GM21381 (cell line): ENCODE data around the gene ISCA1.

Source experiments
- ATAC-seq: cut with Tn5 transposase; IDR thresholded peaks from one replicate; pipeline ENCODE4 v1.9.1; 2021; ENCODE audit warnings: mild to moderate bottlenecking, moderate library complexity; ENCODE audit not compliant: unreplicated experiment

Gene ISCA1

DNA sequence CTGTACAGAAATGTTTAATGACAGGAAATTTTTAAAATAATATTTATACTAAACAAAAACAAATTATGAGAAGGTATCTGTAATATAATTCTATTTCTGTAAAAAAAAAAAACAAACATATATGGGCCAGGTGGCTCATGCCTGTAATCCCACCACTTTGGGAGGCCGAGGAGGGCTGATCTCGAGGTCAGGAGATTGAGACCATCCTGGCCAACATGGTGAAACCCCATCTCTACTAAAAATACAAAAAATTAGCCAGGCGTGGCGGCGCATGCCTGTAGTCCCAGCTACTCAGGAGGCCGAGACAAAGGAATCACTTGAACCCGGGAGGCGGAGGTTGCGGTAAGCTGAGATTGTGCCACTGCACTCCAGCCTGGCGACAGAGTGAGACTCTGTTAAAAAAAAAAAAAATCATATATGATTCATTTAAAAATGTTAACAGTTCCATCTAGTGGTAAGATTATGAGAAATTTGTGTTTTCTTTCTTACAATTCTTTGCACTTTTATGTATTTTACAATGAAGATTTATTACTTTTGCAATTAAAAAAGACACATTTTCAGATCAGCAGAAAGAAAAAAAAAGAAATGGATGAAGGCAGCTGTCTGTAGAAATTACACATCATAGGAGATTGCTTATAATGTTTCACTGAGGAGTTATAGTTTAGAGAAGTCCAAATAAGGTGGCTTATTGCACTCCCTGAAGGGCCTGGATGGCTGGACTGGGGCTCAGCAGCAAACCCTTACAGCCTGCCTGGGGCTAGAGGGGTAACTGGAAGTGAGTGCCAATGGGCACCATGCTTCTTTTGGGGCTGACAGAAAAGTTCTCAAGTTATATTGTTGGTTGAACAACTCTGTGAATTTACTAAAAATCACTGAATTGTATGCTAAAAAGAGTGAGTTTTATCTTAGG is 43.2 kb downstream of the ISCA1 start:
- ATAC-seq = no peak

DNA sequence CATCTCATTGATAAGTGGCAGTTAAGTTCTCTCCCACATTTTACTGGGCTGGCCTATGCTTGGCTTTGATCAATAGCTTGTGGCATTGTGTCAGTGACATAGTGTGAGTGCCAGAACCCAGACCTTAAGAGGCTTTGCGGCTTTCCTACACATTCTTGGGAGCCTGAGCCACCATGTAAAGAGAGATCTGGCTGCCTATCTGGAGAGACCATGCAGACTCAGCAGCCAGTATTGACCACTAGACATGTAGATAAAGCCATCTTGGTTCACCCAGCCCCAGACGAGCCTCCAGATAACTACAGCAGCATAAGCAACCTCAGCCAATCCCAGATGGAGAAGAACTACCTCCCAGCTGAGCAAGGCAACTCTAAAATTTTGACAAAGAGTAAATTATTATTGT is 51.5 kb downstream of the ISCA1 start:
- ATAC-seq = no peak

DNA sequence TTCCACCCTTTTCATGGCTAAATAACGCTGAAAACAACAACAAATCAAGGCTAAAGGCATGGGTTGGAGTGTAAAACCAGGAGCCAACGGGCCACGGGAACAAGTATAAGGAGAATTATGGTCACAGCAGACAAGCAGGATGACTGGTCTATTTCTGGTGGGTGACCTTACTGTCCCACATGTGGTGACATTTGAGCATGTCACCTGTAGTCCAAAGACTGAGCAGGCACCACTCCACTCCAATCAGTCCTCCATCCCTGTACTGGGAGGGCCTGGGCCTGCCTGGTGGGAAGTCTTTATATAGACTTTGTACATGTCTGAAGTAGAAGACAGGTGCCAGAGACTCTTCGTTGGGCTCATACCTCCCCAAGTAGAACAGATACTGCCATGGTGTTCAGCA is 59.7 kb downstream of the ISCA1 start:
- ATAC-seq = no peak

DNA sequence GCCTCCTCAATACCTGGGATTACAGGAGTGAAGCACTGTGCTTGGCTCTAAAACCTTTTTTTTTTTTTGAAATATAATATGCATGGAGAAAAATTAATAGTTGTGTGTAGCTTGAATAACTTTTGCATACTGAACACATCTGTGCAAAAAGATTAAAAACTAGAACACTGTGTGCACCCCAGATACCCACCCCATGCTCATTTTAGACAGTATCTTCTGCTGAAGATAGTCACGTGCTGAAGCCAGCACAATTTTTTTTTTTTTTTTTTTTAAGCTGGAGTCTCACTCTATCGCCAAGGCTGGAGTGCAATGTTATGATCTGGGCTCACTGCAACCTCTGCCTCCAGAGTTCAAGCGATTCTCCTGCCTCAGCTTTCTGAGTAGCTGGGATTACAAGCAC is 62.7 kb downstream of the ISCA1 start:
- ATAC-seq = no peak

DNA sequence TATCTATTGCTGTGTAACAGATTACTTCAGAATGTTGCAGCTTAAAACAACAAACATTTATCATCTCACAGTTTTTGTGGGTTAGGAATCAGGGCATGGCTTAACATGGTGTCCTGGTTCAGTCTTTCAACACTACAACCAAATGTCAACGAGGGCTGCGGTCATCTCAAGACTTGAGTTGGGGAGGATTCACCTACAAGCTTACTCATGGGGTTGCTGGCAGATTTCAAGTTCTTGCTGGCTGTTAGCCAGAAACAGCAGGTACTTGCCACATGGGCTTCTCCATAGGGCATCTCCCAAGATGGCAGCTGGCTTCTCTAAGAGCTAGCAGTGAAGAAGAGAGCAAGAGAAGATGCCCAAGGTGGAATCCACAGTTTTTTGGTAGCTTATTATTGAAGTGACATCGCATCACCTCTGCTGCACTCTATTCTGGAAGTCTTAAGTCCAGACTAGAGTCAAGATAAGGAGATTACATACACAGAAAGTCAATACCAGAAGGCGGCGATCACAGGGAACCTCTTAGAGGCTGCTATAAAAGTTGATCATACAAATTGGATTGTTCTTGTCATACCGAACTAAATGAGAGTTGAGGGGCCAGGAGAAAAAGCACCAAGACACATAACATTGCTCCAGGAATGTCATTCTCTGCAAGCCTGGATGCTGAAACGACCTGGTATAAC is 65.1 kb downstream of the ISCA1 start:
- ATAC-seq = no peak
